ENCODE data around the gene AQP5.

The AQP5 gene

GRCh38 chr12:49951411-49952240 is 10.0 kb upstream of the AQP5 start:
- no peak for DNase-seq

GRCh38 chr12:49952391-49953055 is 9.1 kb upstream of the AQP5 start:
- DNase-seq: no peak

GRCh38 chr12:49953151-49953550 is 8.5 kb upstream of the AQP5 start:
- no peak for DNase-seq

- no peak for DNase-seq
These were observed 7.5 kb upstream of the AQP5 start for GRCh38 chr12:49953961-49954846.

GRCh38 chr12:49954863-49955830 is 6.5 kb upstream of the AQP5 start:
- no peak for DNase-seq

- no peak for DNase-seq
These were observed 5.6 kb upstream of the AQP5 start for GRCh38 chr12:49955899-49956662.

GRCh38 chr12:49956663-49957569 is 4.8 kb upstream of the AQP5 start:
- no peak for DNase-seq

GRCh38 chr12:49957570-49957967 is 4.1 kb upstream of the AQP5 start:
- DNase-seq: no peak

- DNase-seq: no peak
These were observed 1.8 kb upstream of the AQP5 start for GRCh38 chr12:49959685-49960473.

GRCh38 chr12:49960474-49961110 is 1.1 kb upstream of the AQP5 start:
- no peak for DNase-seq

GRCh38 chr12:49961993-49962764 is 507 bp downstream of the AQP5 start:
- no peak for DNase-seq

- no peak for DNase-seq
These were observed 1.4 kb downstream of the AQP5 start for GRCh38 chr12:49962861-49963765.

- DNase-seq: no peak
These were observed 2.5 kb downstream of the AQP5 start for GRCh38 chr12:49963976-49964815.

GRCh38 chr12:49964849-49965624 is 3.4 kb downstream of the AQP5 start:
- DNase-seq: no peak

- no peak for DNase-seq
These were observed 4.2 kb downstream of the AQP5 start for GRCh38 chr12:49965836-49966235.
